NOMO-1 treated with dmso at 0.1 percent for 144 hours (cell line): ENCODE data around the gene TM4SF5.
"Not testable (repeated sequence)": the region's sequence is repeated elsewhere in the genome, so short reads cannot be mapped to it uniquely, and the experiment has no call there.

Source experiments
- DNase-seq: peaks from one replicate; lab custom pipeline; 2025; ENCODE audit not compliant: unreplicated experiment; lab: John Stamatoyannopoulos, UW

The TM4SF5 gene

GRCh38 chr17:4823373-4824089, 51.8 kb downstream of the TM4SF5 start:
- no peak for DNase-seq

- no peak for DNase-seq
Measured at GRCh38 chr17:4827399-4827798, 55.7 kb downstream of the TM4SF5 start.

DNA sequence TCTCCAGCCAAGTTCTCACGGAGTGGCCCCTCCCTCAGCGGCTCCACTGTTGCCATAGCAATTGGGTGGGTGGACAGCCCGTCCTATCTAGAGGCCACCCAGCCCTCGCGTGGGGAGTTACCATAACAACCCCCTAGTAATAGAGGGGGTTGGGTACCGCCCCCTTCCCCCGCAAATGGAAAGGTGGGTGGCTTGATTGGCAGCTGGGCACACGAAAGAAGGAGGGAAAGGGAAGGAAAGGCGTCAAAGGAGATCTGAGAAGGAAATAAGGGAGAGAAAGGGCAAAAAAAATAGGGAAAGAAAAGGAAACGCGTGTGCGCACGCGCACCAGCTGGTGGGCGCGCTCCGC, 61.1 kb downstream of the TM4SF5 start:
- not testable (repeated sequence) for DNase-seq
